NCI-H187 treated with DMSO at 0.1 percent for 48 hours (cell line): ENCODE measurements around the gene CKAP2.
"Not testable (repeated sequence)": the region's sequence is repeated elsewhere in the genome, so short reads cannot be mapped to it uniquely, and the experiment has no call there.

ENCODE experiments used
- DNase-seq: peaks from one replicate; lab custom pipeline; 2025; lab: John Stamatoyannopoulos, UW

CKAP2 gene

DNA sequence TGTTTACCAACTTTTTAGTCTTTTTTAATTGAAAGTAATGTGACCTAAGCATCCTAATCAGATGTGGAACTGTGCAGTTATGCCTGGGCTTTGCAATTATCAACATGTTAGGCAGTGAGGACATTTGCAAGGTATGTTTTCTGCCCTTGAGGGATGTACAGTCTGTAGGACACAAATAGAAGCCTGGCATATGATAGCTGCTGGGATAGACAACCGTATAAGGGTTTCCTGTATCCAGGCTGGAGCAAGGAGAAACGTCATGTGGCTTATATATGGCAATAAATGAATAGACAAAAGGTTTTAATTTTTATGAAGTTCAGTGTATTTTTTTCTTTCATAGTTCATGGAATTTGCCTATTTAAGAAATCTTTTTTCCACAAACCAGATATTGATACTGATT is 2.8 kb upstream of the CKAP2 start:
- no peak for DNase-seq

GRCh38 chr13:52454459-52454819 is 839 bp upstream of the CKAP2 start:
- DNase-seq: peak; percentile 72

DNA sequence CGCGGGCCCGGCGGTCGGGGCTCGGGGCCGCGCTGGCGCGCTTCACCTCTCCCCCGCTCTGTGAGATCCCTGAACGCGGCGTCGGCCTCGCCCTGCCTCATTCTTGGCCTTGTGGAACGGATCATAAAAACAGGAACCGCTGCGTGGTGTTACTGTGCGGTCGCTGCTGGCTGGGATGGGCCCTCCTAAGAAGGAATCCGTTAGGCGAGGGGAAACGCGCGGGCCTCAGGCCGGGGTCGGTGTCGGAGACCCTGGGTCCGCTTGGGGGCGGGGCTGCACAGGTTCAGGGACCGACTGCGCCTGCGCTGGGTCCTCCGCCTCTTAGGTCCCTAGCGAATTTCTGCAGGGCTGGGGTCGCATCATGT is 381 bp downstream of the CKAP2 start:
- DNase-seq: no peak

GRCh38 chr13:52459668-52460067 is 4.4 kb downstream of the CKAP2 start:
- DNase-seq: no peak

DNA sequence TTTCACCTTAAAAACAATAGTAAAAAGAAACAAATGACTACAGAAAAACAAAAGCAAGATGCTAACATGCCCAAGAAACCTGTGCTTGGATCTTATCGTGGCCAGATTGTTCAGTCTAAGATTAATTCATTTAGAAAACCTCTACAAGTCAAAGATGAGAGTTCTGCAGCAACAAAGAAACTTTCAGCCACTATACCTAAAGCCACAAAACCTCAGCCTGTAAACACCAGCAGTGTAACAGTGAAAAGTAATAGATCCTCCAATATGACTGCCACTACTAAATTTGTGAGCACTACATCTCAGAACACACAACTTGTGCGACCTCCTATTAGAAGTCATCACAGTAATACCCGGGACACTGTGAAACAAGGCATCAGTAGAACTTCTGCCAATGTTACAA is 6.0 kb downstream of the CKAP2 start:
- no peak for DNase-seq

GRCh38 chr13:52463526-52463925 is 8.2 kb downstream of the CKAP2 start:
- DNase-seq: no peak

GRCh38 chr13:52468487-52468886 is 13.2 kb downstream of the CKAP2 start:
- not testable (repeated sequence) for DNase-seq

- DNase-seq: not testable (repeated sequence)
Measured at GRCh38 chr13:52480677-52481428, 25.6 kb downstream of the CKAP2 start.

GRCh38 chr13:52487078-52487477 is 31.8 kb downstream of the CKAP2 start:
- not testable (repeated sequence) for DNase-seq

DNA sequence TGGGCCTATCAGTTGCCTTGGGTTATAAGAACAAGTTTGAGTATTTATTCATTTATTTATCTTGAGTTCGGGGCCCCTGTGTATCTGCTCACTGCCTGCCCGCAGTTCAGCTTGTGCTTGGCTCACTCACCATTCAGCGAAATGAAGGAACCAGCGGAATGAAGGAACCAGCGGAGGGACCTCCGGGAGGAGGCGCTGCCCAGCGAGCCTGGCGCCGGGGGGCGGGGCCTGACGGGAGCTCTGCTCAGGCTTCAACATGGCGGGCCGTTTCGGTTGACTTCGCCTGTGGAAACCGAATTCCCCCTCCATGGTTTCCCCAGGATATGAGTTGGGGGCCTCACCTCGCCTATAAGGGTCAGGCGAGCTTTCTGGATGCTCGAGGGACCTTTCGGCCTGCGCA is 33.5 kb downstream of the CKAP2 start:
- not testable (repeated sequence) for DNase-seq

DNA sequence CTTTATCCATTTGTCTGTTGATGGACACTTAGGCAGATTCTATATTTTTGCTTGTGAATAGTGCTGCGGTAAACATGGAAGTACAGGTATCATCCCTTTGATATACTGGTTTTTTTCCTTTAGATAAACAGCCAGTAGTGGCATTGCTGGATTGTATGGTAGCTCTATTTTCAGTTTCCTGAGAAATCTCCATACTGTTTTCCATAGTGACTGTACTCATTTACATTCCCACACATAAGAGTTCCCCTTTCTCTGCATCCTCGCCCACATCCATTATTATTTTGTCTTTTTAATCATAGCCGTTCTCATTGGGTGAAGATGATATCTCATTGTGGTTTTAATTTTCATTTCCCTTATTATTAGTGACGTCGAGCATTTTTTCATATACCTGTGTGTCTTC is 35.7 kb downstream of the CKAP2 start:
- DNase-seq: not testable (repeated sequence)

GRCh38 chr13:52494241-52494640 is 39.0 kb downstream of the CKAP2 start:
- DNase-seq: not testable (repeated sequence)

DNA sequence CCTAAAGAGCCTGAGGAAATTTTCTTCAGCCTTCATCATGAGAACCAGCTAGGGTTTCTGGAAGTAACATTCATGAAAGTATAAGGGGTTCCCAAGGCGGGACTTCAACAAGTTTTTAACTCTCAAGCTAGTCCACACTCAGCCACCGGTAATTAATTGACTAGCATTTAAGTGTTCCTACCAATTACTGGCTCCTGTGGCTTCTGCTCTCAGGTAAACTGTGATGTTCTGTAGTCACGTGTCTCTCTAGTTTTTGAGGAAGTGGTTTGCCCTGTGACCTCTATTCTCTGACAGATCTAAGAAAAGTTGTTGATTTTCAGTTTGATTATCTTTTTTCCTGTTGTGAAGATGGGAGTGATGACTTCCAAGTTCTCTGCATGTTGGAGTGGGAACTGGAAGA is 42.7 kb downstream of the CKAP2 start:
- not testable (repeated sequence) for DNase-seq

DNA sequence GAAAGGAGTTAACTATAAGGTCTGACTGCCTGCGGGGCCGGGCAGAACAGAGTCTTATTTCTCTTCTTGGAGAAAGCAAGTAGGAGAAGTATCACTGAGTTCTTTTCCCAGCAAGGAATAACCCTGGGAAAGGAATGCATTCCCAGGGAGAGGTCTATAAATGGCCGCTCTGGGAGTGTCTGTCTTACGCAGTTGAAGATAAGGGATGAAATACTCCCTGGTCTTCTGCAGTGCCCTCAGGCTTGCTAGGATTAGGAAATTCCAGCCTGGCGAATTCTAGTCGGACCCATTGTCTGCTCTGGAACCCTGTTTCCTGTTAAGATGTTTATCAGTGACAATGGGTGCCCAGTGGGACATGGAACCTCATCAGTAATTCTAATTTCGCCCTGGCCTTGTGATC is 47.0 kb downstream of the CKAP2 start:
- DNase-seq: not testable (repeated sequence)

- not testable (repeated sequence) for DNase-seq
Measured at GRCh38 chr13:52505843-52506242, 50.6 kb downstream of the CKAP2 start.

DNA sequence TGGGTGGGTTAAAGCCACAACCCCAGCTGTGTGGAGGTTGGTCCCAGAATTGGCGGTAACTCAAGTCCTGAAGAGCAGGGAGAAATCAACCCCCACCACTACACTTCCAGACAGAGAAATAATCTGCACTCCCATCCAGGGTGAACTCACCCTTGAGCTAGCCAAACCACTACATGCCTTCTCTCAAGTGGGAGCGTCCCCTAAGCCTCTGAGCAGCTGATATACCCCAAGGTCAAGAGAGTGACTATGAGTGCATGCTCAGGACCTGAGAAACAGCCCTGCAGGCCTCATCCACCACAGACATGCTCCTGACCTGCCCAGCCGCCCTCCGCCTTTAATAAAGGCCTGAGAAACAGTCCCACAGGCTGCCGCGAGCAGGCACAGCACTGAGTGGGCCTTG is 54.3 kb downstream of the CKAP2 start:
- DNase-seq: not testable (repeated sequence)

- not testable (repeated sequence) for DNase-seq
Measured at GRCh38 chr13:52510221-52510797, 55.0 kb downstream of the CKAP2 start.

GRCh38 chr13:52511598-52511997 is 56.3 kb downstream of the CKAP2 start:
- DNase-seq: not testable (repeated sequence)

DNA sequence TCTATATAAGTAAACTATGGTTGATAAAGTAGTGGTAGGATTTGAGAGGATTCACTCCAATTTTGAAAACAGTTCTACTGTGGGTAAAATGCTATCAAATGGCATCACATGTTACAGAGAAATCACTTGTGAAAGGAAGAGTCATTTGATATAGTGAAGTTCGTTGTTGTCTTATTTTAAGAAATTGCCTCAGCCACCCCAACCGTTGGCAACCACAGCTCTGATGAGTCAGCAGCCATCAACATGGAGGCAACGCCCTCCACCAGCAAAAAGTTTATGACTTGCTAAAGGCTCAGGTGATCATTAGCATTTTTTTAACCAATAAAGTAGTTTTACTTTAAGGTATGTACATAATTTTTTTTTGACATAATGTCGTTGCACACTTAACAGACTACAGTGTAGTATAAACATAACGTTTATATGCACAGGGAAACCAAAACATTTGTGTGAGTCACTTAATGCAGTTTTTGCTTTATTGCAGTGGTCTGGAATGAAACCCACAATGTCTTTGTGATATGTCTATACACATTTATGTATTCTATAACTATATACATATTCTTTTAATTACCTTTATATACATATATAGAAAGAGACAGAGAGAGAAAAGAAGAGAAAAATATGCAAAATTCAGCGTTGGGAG is 58.8 kb downstream of the CKAP2 start:
- not testable (repeated sequence) for DNase-seq

DNA sequence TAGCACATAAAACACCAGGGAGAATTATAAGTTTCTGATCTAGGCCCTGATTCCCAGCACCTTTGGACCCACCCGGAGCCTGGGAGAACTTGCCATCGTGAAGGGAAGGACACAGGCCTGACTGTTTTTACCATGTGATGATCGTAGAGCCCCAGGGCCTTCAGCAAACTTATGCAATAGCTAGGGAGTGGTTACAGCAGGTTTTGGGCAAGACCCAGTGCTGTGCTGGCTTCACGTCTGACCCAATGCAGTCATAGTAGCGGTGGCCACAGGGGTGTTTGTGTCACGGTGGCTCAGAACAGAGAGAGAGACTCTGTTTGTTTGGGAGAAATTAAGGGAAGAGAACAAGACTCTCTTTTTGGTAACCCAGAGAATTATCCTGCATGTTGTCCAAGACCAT is 68.0 kb downstream of the CKAP2 start:
- not testable (repeated sequence) for DNase-seq
